22Rv1 (cell line): ENCODE results near the gene HSPBAP1.

ENCODE experiments used
- H3K27ac ChIP-seq: fragments of 450-650 bp; 2 replicates; pipeline ENCODE4 v1.5.1; 2017
- CTCF ChIP-seq: fragments of 450-650 bp; IDR thresholded peaks from 2 replicates; pipeline ENCODE4 v1.5.1; 2017; ENCODE audit warnings: mild to moderate bottlenecking
- ZFX ChIP-seq: fragments of 450-650 bp; IDR thresholded peaks from 2 replicates; pipeline ENCODE4 v1.6.1; 2017; ENCODE audit warnings: antibody characterized with exemption, borderline replicate concordance

Gene HSPBAP1

GRCh38 chr3:122793568-122794416 lies at the start of gene HSPBAP1:
TSS of gene HSPBAP1 (minus strand) at chr3:122793831. CDS start at chr3:122793680, 151 bp downstream.
- H3K27ac ChIP-seq, result peak within 1 kb of the TSS; percentile 90
- TF ChIP-seq ZFX (no peak), CTCF (no peak)

GRCh38 chr3:122835590-122835989 lies 42.0 kb upstream of the HSPBAP1 start:
- TF ChIP-seq ZFX (no peak), CTCF (no peak)
- H3K27ac ChIP-seq, result no peak overlapping the region

GRCh38 chr3:122828281-122828680 lies 34.6 kb upstream of the HSPBAP1 start:
- no peak overlapping the region for H3K27ac ChIP-seq
- no peak for TF ChIP-seq CTCF
- no peak for TF ChIP-seq ZFX

GRCh38 chr3:122826278-122826677 lies 32.6 kb upstream of the HSPBAP1 start:
- no peak overlapping the region for H3K27ac ChIP-seq
- TF ChIP-seq ZFX (no peak), CTCF (no peak)

- H3K27ac ChIP-seq, result no peak overlapping the region
- no peak for TF ChIP-seq CTCF
- no peak for TF ChIP-seq ZFX
These were observed 31.8 kb upstream of the HSPBAP1 start for GRCh38 chr3:122825460-122825859.

- TF ChIP-seq ZFX (no peak), CTCF (no peak)
- no peak overlapping the region for H3K27ac ChIP-seq
These were observed 31.1 kb upstream of the HSPBAP1 start for GRCh38 chr3:122824465-122825381.
